ENCODE results near the gene CNTD1. TPM values are rescaled to one million over a fixed set of nuclear protein-coding genes. Genes with fewer than 3 reads are reported as not detected.

The CNTD1 gene
- total and polyA plus RNA-seq, 2 of the 4 experiments (the other 2 are of a cell fraction): not detected

- POLR2A ChIA-PET (ENCODE audit: unreplicated experiment): no interaction called here
- H2AK9ac ChIP-seq (replicated peaks; ENCODE audit: low read depth, low read length, poor library complexity): peak overlapping the region; percentile 45
- H4K8ac ChIP-seq (ENCODE audit: low read depth in 2 of 2, low read length in 2 of 2): peak overlapping the region in 1 of 2 experiments; percentile 25; a peak in 1 of 4 replicates
- dilution Hi-C loops (cut with HindIII; ENCODE audit: low sequenced_read_pairs, unreplicated experiment) (no loop called here), intact Hi-C loops (cut with micrococcal nuclease) (no loop called here), in situ Hi-C loops (cut with MboI; ENCODE audit: low sequenced_read_pairs) (no loop called here)
- H3K27me3 ChIP-seq (ENCODE audit: control insufficient read depth, insufficient read depth, low read length): no peaks in the 10 kb centered on the region
- peaks cover 26% of the 10 kb centered on the region for H3K4me1 ChIP-seq (ENCODE audit: control insufficient read depth, insufficient read depth, low read length)
- no peak overlapping the region for H2BK5ac ChIP-seq (ENCODE audit: low read depth, low read length, poor library complexity, severe bottlenecking)
- peak overlapping the region; percentile 28 for H2AFZ ChIP-seq (replicated peaks; ENCODE audit: low read length, poor library complexity)
- H3K14ac ChIP-seq (replicated peaks; ENCODE audit: low read depth, low read length): no peak overlapping the region
- no peak overlapping the region for H3K4me2 ChIP-seq (ENCODE audit: low read depth, low read length)
- peak overlapping the region; percentile 35; the same call in 1 of the 2 replicates for H3K4ac ChIP-seq (ENCODE audit: low read depth, low read length)
- H3K36me3 ChIP-seq (ENCODE audit: control insufficient read depth, insufficient read depth, low read length): peaks cover 5% of the 10 kb centered on the region
- H2BK20ac ChIP-seq (ENCODE audit: low read depth, low read length): peak overlapping the region; percentile 92; the same call in 1 of the 2 replicates
- no peaks in the 10 kb centered on the region for H3K9me3 ChIP-seq (ENCODE audit: control insufficient read depth, insufficient read depth, low read length)
- H2AK5ac ChIP-seq (ENCODE audit: low read depth, low read length): peak overlapping the region; percentile 98; the same call in 1 of the 2 replicates
- no TSS peak for BruUV-seq (replicated peaks)
- CTCF ChIA-PET: no interaction called here
- peaks cover 27% of the 10 kb centered on the region for H3K9me1 ChIP-seq (ENCODE audit: insufficient read depth, low read length)
- H3K56ac ChIP-seq (ENCODE audit: extremely low read depth, insufficient read depth, low read length): no peak overlapping the region
- TF ChIP-seq SMC3 (IDR thresholded peaks at IDR 0.05; ENCODE audit: low read depth, low read length) (no peak), USF2 (IDR thresholded peaks at IDR 0.05; ENCODE audit: low read depth, low read length) (no peak), RCOR1 (IDR thresholded peaks at IDR 0.05; ENCODE audit: insufficient replicate concordance, low read length) (no peak), CEBPB (IDR thresholded peaks at IDR 0.05; ENCODE audit: low read depth, low read length) (no peak), NFE2L2 (IDR thresholded peaks at IDR 0.05; ENCODE audit: low read depth, low read length) (no peak), BHLHE40 (IDR thresholded peaks at IDR 0.05; ENCODE audit: low read depth, low read length) (no peak), MAFK (IDR thresholded peaks at IDR 0.05; ENCODE audit: low read depth, low read length) (no peak), FOS (IDR thresholded peaks at IDR 0.05; ENCODE audit: low read depth, low read length) (no peak), MXI1 (IDR thresholded peaks at IDR 0.05; ENCODE audit: borderline replicate concordance, low read depth, low read length) (no peak), POLR2A (IDR thresholded peaks at IDR 0.05; ENCODE audit: low read depth, low read length) (no peak), ELK1 (IDR thresholded peaks at IDR 0.05; ENCODE audit: borderline replicate concordance, low read depth, low read length) (no peak)
- 38% methylated on average over 28 of the region's 52 CpGs; no CpG with 5 or more reads in 1 of the 2 experiments for WGBS, 2 experiments (ENCODE audit: extremely low coverage in 2 of 2, insufficient read length in 1 of 2)
- DNase-seq (no peak), ATAC-seq (ENCODE audit: low read depth) (no peak)
- no peak overlapping the region for H3K18ac ChIP-seq (ENCODE audit: low read depth, low read length)
- H2BK120ac ChIP-seq (ENCODE audit: low read depth, low read length): no peak overlapping the region
- H4K20me1 ChIP-seq (ENCODE audit: insufficient read depth, low read length): no peaks in the 10 kb centered on the region
- no peak overlapping the region; the same call in 1 of the 2 replicates for H4K91ac ChIP-seq (ENCODE audit: insufficient read depth, low read depth, low read length)
- H4K5ac ChIP-seq (ENCODE audit: low read depth, low read length): no peak overlapping the region
- H3K4me3 ChIP-seq (ENCODE audit: insufficient read depth, low read depth, low read length): no peak overlapping the region
- H3K23ac ChIP-seq (ENCODE audit: low read depth, low read length): no peak overlapping the region
- no peak overlapping the region for H3K27ac ChIP-seq (ENCODE audit: insufficient read depth, low read length)
- peaks cover 0 to 44% of the 10 kb centered on the region in 2 experiments for H3K79me1 ChIP-seq (ENCODE audit: low read depth in 1 of 2, low read length in 2 of 2)
- H3K9ac ChIP-seq (ENCODE audit: low read depth, low read length): no peak overlapping the region
- H2BK15ac ChIP-seq (ENCODE audit: low read depth, low read length): no peak overlapping the region
Observed at GRCh38 chr17:42784811-42785592, 13.7 kb upstream of the CNTD1 start.
